ENCODE data around the gene NAP1L5. TPM values are rescaled to one million over a fixed set of nuclear protein-coding genes. Genes with fewer than 3 reads are reported as not detected.

NAP1L5 gene
- total and polyA plus RNA-seq, 9 of the 15 experiments (the other 6 are each of a cell fraction or from before 2014, with no cell fraction given): 2.4 to 10.6 (median 7.0) TPM

- no TSS peak for BruUV-seq (replicated peaks)
- intact Hi-C loops (cut with micrococcal nuclease) (loop anchor here (1.0 kb wide), 1 partner anchor 120 kb away; no protein-coding TSS in a partner anchor), in situ Hi-C loops (cut with MboI) (loop anchor here (5.0 kb wide), 1 partner anchor 122 kb away; no protein-coding TSS in a partner anchor)
- Histone ChIP-seq H3K9me1 (ENCODE audit: control insufficient read depth, insufficient read depth, low read length) (no peaks in the 10 kb centered on the region), H2AFZ (ENCODE audit: low read depth, low read length) (no peak overlapping the region), H3K4me3 (no peak overlapping the region), H3K9ac (ENCODE audit: insufficient read depth in 1 of 2, low read depth in 2 of 2, low read length in 2 of 2) (no peak overlapping the region), H3K79me2 (ENCODE audit: control insufficient read depth, insufficient read depth, low read length) (no peaks in the 10 kb centered on the region), H3K27ac (ENCODE audit: extremely low read depth, low read depth, low read length) (no peak overlapping the region), H3K27me3 (ENCODE audit: control insufficient read depth in 2 of 2, insufficient read depth in 2 of 2, low read length in 2 of 2) (no peaks in the 10 kb centered on the region), H3K9me3 (replicated peaks; ENCODE audit: control insufficient read depth, insufficient read depth, low read depth, low read length) (no peaks in the 10 kb centered on the region), H3K4me2 (ENCODE audit: insufficient read depth, low read length) (no peak overlapping the region), H3K4me1 (replicated peaks in 1 of 2; ENCODE audit: control insufficient read depth in 2 of 2, insufficient read depth in 2 of 2, low read length in 2 of 2) (no peaks in the 10 kb centered on the region), H4K20me1 (replicated peaks; ENCODE audit: control insufficient read depth, insufficient read depth, low read length) (no peaks in the 10 kb centered on the region), H3K36me3 (ENCODE audit: control insufficient read depth, insufficient read depth, low read length) (no peaks in the 10 kb centered on the region)
- DNase-seq (ENCODE audit: extremely low read depth in 1 of 4, low spot score in 3 of 4): peak; percentile 13 to 41 (median 32)
- CTCF ChIA-PET (ENCODE audit: low intra/inter-chr PET ratio): interaction anchor here (0.6 to 1.5 kb wide), 5 partner anchors 120 to 626 kb away, joined by 3 to 8 read pairs (median 5); no protein-coding TSS in a partner anchor
- peak; percentile 86 for FAIRE-seq
- WGBS (ENCODE audit: insufficient coverage, low coverage, missing lambda C conversion rate): 16% methylated on average over 4 of the region's 4 CpGs
- peak; percentile 95 for ATAC-seq
- POLR2A ChIA-PET: no interaction called here
- TF ChIP-seq, protein P1, sequence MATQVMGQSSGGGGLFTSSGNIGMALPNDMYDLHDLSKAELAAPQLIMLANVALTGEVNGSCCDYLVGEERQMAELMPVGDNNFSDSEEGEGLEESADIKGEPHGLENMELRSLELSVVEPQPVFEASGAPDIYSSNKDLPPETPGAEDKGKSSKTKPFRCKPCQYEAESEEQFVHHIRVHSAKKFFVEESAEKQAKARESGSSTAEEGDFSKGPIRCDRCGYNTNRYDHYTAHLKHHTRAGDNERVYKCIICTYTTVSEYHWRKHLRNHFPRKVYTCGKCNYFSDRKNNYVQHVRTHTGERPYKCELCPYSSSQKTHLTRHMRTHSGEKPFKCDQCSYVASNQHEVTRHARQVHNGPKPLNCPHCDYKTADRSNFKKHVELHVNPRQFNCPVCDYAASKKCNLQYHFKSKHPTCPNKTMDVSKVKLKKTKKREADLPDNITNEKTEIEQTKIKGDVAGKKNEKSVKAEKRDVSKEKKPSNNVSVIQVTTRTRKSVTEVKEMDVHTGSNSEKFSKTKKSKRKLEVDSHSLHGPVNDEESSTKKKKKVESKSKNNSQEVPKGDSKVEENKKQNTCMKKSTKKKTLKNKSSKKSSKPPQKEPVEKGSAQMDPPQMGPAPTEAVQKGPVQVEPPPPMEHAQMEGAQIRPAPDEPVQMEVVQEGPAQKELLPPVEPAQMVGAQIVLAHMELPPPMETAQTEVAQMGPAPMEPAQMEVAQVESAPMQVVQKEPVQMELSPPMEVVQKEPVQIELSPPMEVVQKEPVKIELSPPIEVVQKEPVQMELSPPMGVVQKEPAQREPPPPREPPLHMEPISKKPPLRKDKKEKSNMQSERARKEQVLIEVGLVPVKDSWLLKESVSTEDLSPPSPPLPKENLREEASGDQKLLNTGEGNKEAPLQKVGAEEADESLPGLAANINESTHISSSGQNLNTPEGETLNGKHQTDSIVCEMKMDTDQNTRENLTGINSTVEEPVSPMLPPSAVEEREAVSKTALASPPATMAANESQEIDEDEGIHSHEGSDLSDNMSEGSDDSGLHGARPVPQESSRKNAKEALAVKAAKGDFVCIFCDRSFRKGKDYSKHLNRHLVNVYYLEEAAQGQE (IDR thresholded peaks at IDR 0.05; ENCODE audit: borderline replicate concordance): peak; percentile 56; the same call in 1 of the 2 replicates
- TF ChIP-seq, protein P1 (CRISPR knock-in tag; IDR thresholded peaks at IDR 0.05; ENCODE audit: low read depth): no peak
- TF ChIP-seq CTCFL (IDR thresholded peaks at IDR 0.05; ENCODE audit: borderline replicate concordance, insufficient read depth, low read depth, low read length, poor library complexity, severe bottlenecking) (no peak), RAD21 (CRISPR knock-in tag; conservative IDR thresholded peaks at IDR 0.05 in 1 of 2, IDR thresholded peaks at IDR 0.05 in 1 of 2) (peak; percentile 73), SMC3 (conservative IDR thresholded peaks at IDR 0.05; ENCODE audit: insufficient read depth, low read depth, low read length) (0 out of 2 replicates have a peak, but pooled peaks have one; percentile 23)
- TF ChIP-seq, protein P2, sequence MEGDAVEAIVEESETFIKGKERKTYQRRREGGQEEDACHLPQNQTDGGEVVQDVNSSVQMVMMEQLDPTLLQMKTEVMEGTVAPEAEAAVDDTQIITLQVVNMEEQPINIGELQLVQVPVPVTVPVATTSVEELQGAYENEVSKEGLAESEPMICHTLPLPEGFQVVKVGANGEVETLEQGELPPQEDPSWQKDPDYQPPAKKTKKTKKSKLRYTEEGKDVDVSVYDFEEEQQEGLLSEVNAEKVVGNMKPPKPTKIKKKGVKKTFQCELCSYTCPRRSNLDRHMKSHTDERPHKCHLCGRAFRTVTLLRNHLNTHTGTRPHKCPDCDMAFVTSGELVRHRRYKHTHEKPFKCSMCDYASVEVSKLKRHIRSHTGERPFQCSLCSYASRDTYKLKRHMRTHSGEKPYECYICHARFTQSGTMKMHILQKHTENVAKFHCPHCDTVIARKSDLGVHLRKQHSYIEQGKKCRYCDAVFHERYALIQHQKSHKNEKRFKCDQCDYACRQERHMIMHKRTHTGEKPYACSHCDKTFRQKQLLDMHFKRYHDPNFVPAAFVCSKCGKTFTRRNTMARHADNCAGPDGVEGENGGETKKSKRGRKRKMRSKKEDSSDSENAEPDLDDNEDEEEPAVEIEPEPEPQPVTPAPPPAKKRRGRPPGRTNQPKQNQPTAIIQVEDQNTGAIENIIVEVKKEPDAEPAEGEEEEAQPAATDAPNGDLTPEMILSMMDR (IDR thresholded peaks at IDR 0.05 in 2 of 3, conservative IDR thresholded peaks at IDR 0.05 in 1 of 3; ENCODE audit: insufficient read depth in 2 of 3, low read depth in 1 of 3, low read length in 3 of 3): peak; percentile 52 to 75 (median 56); a peak in 5 of 6 replicates
Measured at GRCh38 chr4:88659055-88659889, 38.4 kb downstream of the NAP1L5 start.

Measured in K562 (cell line).